HG03095 (cell line): ENCODE data around the gene PDE1C.
"Not testable (repeated sequence)": the region's sequence is repeated elsewhere in the genome, so short reads cannot be mapped to it uniquely, and the experiment has no call there.

ENCODE experiments used
- ATAC-seq: cut with Tn5 transposase; IDR thresholded peaks from one replicate; pipeline ENCODE4 v1.9.1; 2021; ENCODE audit warnings: moderate library complexity; ENCODE audit not compliant: unreplicated experiment

The PDE1C gene

DNA sequence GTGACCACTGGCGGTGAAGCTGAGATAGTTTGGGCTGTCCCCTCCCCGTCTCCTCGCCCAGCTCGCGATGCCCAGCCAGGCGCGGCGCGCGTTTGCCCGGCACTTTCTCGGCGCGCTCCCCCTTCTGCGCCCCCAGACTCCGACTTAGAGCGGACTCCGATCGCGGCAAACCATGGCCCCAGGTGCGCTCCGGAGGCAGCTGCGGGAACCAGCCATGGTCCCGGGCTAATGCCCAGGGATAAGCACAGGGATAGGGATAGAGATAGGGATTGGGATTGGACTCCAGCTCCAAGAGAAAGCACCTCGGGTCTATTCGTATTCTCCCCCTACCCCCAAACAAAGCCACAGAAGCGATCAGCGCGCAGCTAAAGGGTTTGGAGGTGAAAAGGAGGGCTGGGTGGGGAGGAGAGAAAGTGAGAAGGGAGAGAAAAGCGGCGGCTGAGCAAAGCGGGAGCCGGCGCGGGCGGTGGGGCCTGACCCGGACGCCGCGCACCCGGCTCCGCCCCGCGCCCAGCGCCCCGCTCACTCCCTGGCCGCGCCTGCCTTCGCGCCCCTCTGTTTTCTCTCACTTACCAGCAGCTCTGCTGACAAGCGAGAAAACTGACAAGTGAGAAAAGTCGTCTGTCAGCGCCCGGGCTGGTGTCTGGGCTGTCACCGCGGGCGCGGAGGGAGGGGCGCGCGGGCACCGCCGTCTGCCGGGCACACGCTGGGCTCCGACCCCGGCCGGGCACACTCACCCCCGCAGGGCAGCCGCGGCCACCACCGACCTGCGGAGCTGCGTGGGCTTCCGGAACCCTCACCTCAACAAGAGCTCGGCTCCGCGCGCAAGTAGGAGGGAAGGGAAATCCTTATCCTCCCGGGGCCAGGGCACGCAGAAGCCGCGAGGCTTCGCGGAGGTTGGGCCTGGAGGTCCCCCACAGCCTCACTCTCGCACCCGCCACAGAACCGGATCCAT is at the start of gene PDE1C:
Gene PDE1C, minus strand, starts transcription at position 2 of the 955 bp plus-strand sequence.
- no peak for ATAC-seq

DNA sequence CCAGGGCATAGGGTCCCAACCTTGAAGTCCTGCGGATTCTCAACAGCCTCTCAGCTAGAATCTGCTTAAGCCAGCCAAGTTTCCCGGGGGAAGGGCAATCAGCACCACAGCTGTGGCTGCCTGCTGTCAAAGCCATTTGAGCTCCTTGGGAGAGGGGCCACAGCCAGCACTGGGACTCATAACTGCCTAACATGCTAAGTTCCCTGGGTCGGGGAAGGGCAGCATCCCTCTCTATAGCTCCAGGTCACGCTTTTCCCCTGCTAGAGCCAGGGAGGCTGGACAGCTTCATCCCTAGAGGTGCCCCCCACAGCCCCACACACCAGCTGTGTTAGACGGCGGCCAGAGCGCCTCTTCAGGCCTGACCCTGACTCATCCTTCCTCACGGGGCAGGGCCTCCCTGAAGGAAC is 49.6 kb upstream of the PDE1C start:
- ATAC-seq = no peak

DNA sequence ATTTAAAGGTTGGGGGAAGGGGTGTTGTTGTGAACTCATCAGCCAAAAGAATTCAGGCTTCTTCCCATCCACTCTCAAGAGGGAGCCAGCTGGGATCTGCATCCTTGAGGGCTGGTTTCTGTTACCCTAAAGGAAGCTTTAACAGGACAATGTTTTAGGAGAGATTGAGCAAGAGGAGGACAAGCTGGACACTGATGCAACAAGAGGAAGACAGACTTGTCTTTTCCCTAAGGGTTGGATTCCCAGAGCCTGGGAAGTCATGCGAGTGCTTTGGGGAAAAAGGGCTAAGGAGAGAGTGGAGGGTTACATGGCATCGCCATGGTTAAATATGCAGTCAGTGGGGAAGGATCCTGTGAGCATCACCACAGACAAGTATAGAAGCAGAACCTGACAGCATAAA is 47.6 kb upstream of the PDE1C start:
- ATAC-seq = no peak

DNA sequence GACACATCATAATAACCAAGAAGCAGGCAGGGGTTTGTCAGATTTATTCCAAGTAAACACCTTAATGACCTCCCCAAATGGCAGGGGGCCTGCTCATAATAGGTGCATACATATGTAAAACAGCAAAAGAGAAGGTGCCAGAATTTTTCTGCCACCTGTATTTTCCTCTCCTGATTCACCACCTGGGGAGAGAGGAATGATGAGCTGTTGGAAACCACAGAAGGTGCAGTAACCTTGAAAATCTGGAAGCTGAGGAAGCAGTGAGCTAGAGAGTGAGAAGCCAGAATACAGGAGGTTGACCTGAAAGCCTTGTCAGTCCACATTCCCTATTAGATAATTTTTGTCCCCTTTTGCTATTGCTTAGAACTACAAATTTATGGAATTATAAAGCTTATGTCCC is 46.2 kb upstream of the PDE1C start:
- ATAC-seq = no peak

DNA sequence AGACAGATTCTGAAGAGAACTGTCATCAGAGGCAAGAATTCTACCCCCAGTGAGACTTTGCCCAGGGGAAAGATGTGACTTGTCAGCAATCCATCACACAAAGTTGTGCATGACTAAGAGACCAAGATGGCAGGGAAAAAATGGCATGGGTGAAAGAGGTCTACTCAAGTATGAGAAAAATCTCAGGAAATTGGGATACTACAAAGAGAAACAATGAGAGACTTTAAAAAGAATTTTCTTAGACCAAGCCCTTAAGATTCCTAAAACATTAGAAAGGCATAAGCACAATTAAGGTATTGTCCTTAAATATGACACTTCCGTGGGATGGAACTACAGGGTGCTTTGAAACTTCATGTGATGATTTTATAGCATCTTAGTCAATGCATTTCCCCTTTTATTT is 45.6 kb upstream of the PDE1C start:
- ATAC-seq = no peak

DNA sequence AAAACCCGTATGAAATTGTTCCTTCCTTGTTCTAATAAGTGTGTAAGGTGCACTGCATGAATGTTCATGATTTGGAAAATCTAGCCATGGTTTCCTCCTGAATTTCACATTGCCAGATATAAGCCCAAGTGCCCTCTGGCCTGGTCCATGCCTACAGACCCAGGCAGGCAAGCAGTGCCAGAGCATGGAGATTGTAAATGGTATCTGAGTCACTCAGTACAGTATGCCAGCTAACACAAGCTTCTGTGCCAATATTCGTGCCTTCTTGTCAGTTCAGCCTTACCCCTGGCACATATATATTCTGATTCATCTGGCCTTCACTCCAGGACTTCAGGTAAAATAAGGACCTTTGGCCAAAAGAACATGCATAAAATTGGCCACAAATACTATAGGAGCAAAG is 38.4 kb upstream of the PDE1C start:
- no peak for ATAC-seq

DNA sequence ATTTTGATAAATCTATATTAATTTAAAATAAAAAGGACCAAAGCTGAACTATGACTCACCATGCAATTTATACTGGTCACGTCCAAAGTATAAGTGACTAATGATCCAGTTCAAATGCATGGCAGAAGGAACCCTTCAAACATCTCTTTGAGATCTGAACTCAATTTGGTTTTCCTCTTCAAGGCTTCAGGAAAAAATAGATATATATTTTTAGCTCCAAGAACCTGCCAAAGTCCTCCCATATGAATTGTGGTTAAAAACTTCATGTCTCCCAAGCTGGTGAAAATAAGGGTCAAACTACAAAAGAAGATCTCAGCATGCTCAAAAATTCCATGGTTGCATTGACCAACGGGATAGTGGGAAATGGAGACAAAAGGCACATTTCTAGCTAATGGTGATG is 34.6 kb upstream of the PDE1C start:
- ATAC-seq = no peak

DNA sequence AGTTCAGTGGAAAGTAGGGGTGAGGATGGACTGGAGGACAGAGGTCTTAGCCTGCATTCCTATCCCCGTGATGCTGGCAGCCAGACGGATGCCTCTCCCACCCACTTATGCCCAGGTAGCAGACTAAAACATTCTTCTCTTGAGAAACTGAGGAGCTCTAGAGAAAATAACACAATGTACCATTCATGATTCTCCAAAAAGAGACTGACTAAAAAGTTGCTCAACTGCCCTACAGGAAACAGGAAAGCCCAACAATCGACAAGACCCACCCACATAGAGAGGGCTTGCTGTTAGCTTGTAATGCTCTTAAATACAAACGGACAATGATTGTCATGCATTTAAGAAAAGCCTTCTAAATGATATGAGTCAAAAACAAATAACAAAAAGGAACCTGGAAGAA is 33.2 kb upstream of the PDE1C start:
- ATAC-seq = no peak

DNA sequence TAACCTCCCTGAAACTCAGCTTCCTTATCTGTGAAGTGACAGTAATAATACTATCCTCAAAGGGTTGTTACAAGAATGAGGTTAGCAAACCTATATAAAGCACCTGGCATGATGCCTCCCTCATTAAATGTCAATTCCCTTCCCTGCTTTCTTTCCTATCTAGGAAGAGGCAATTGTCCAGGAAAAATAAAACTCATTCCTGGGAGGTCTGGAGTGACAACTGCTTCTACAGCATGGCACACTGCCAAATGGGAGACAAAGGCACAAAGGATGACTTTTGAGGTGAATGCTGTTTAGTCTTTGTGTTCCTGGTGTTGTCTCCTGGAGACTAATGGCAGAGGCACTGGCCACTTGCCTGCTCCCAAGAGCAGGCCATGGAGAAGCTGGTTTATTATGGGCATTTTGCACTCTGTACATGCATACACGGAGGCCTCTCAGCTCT is 32.2 kb upstream of the PDE1C start:
- no peak for ATAC-seq

DNA sequence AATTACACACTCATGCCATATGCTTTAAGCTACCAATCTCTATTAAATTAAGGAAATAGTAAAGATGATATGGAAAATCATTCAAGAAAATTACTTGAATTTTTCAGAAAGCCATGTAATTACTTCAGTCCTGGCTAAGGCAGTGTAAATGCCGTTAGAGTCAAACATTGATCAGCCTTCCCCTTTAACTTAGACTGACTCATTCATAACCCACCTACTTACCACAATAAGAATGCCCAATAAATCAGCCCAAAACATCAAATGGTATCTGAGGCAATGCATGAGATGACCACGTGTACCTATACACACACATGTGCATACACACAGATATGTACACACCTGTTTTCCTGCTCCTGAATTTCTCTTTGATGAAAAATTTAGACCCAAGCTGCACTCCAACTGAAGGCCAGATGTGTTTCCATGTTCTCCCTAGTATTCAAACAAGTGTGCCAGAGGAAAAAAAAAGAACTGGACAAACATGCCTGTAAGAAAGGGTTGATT is 30.2 kb upstream of the PDE1C start:
- ATAC-seq = no peak

DNA sequence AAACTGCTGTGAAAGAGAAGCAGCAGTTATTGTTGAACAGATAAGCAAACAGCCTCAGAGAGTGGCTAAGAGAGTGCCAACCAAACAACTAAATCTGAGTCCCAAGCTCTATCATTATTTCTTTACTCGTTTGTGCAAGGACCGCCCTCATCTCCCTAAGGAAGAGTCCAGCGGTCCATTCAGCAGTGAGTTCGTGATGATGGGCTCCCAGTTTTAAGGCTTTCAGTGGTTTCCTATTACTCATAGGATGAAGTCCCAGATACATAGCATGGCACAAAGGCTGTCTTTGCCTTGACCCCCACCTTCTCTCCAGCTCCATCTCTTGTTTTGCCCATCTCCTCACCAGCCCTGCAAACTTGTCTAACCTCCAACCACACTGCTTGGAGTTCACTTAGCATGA is 24.3 kb upstream of the PDE1C start:
- no peak for ATAC-seq

DNA sequence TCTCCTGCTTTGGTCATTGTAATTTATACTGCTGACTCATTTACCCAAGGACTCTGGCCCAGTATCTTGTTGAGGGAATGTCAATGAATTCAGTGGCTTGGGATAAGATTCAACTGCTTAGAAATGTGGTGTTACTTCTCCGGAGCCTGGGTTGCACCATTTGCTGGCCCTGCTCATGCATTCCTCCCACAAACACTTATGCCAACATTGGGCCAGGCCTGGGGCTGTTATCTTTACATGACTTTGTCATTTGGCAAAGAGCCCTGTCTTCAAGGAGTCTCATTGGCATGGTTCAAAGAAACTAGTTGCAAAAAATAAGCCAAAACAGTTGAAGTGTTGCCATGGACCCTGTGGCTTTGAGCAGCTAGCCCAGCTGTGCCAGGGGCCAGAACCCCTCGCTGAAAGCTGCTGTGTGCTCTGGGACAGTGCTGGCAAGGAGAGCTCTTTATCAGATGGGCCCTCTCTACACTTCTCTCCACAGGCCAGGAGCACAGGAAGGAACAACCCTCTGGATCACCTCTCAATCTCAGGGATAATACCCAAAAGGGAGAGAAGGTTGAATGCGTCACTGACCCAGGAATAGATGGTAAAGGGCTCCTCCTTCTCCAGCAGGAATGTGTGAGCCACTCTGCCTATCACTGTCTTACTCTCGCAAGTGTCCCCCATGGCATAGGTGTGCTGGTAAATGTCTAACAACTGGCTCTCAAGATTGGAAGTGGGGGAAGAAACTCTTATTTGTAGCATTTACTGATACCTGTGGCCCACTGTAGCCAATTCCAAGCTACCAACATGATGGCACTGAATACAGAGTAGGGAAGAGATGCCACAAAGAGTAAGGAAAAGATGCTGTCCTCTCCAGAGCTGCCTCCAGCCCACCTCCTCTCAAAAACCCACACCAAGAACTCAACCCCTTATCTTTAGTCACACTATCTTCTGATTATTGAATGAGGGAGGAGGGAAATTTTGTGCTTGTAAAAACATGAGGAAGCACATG is 23.5 kb upstream of the PDE1C start:
- ATAC-seq = no peak

DNA sequence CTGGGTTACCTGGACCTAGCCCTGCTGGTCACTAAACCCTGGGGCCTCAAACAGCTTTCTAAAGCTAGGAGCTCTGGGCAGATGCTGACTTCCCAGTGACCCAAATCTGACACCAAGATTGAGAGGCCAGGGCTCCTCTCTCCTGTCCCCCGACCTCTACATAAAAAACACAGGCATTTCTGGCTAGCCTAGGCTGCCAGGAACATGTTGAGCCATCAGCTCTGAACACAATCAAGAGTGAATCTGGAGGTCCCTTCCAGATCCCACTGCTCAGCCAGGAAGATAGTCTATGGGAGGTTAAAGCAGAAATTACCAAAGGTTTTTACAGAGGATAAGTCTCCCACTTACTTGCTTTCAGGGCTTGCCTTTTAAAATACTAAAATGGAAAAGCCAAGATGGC is 22.1 kb upstream of the PDE1C start:
- ATAC-seq = no peak

DNA sequence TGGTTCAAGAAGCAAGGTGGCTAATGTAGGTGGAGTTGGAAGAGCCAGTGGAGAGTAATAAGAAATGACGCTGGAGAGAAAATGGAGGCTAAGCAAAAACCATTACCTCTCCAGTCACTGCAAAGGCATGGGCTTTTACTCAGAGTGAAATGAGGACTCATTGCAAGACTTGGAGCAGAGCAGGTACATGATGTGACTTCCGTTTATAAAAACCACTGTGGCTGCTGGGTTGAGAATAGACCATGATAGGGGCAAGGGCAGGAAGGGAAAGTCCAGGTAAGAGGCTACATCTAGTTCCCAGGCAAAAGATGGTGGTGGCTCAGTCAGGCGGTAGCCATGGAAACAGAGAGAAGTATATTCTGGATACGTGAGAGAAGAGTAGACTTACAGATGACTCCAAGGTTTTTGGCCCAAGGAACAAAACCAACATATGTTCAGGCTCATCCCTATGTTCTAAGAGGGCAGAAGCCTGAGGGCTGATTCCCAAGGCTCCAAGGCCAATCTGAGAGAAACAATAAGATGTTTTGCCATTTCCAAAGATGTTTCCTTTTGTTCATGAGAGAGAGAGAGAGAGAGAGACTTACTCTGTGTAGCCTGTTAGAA is 21.5 kb upstream of the PDE1C start:
- no peak for ATAC-seq

DNA sequence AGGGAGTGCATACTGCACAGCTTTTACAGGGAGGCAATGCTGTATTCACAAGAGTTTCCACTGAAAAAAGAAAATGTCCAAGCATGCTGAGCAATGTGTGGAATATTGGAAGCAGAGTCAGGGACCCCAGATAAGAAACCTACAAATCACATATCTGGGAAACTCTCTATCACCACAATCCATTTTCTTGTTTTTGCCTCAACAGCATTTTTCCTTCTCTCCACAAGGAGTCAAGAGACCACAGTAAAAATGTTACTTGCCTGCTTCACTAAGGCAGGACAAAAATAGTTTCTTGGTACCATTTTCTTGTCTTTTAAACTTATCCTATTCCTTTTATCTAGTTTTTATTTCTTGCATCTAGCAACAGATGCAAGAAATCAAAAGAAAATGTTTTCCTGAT is 19.5 kb upstream of the PDE1C start:
- ATAC-seq = no peak

DNA sequence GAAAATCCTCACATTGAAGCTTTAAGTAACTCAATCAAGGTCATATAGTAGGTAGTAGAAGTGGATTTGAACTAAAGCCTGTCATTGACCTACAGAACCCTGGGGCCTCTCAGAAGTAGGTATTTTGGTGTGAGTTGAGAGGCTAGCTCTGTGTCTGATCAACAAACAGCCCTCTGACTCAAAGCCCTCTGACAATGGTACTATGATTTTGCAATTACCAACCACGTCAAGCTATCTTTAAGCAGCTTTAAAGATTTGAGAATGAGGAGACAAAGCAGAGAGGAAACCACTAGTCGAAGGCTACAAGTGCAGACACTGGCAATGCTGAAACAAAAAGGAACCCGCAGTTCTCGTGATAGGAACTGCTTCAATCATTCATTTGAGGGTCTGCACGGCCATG is 19.0 kb upstream of the PDE1C start:
- ATAC-seq = no peak

DNA sequence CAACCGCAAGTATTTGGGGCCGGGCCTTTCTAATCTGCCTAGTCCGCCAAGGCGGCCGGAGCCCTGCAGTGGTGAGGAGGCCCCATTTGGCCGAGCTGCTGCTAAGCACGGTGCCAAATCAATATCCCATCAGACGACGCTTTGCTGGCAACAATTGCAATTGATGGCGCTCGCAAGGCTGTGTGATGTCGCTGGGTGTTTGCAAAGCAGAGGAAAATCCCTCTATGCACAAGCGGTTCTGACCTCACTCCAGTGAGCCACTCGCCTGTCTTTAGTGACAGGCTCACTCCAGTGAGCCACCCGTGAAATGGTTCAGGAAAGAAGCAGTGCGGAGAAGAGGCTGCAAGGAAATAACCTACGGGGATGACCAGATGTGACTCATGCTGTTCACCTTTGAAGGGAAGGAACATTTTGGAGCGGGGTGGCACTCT is 18.3 kb upstream of the PDE1C start:
- ATAC-seq = no peak

DNA sequence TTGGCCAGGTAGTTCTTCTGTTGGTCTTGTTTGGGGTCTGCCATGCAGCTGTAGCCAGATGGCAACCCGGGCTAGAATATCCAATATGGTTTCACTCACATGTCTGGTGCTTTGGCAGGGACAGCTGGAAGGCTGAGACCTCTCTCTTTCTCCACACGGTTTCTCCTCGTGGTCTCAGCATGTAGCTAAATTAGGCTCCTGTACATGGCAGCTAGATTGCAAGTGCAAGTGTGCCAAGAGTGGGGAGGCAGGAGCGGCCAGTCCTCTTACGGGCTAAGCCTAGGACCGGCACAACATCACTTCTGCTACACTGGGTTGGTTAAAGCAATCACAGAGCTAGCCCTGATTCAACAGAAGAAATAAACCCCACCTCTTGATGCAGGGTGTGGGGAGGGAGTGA is 9.3 kb upstream of the PDE1C start:
- ATAC-seq = no peak

DNA sequence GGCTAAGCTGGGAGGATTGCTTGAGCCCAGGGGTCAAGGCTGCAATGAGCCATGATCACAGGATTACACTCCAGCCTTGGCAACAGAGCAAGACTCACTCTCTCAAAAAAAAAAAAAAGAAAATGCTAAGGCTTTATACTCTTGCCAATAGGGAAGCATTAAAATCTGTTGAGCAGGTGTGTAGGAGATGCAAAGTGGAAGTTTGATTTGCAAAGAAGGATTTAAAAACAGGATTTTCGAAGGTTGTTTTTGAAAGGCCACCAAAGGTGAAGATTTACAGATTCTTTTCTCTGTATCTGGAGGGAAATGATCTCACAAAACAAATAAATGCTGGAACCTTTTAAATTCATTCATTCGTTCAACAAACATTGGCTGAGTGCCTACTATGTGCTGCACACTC is 8.6 kb upstream of the PDE1C start:
- no peak for ATAC-seq

DNA sequence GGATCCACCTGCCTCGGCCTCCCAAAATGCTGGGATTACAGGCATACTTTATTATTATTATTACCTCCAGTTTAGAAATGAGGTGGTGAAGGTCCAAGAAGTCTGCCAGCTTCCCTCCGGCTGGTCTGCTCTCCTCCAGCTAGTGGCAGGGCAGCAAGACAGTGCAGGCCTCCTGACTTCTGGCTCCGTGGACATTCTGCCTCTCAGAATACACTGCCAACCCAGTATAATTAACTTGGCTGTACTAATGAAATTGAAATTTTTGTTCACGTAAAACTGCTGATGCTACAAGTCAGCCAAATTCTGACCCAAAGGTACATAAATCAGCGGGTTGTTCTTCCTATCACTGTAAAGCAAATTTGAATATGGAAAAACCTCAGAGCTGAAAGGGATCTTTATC is 7.6 kb upstream of the PDE1C start:
- no peak for ATAC-seq

DNA sequence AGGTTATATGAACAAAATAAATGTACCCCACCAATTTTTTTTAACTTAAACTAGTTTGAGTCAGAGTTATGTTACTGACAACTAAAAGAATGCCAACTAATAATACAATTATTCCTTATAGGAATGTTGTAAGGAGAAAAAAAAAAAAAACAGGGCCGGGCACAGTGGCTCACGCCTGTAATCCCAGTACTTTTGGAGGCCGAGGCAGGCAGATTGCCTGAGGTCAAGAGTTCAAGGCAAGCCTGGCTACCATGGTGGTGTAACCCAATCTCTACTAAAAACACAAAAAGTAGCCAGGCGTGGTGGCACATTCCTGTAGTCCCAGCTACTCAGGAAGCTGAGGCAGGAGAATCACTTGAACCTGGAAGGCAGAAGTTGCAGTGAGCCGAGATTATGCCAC is 6.6 kb upstream of the PDE1C start:
- not testable (repeated sequence) for ATAC-seq
